SK-N-SH treated with all-trans-retinoic acid at 6 μM for 48 hours (cell line): ENCODE measurements around the gene RBM10.

Experiments used
- ATAC-seq: fragments of 200-7000 bp; cut with Tn5 transposase; 3 replicates; pipeline ENCODE4 v1.9.1; 2020; ENCODE audit warnings: mild to moderate bottlenecking, moderate library complexity
- ARNTL ChIP-seq: fragments of 450-650 bp; formaldehyde crosslinking; IDR thresholded peaks from 2 replicates; pipeline ENCODE4 v1.5.0; 2020; ENCODE audit warnings: low read depth, mild to moderate bottlenecking, moderate library complexity, borderline replicate concordance
- BACH2 ChIP-seq: fragments of 250-450 bp; sonication (Bioruptor Pico); IDR thresholded peaks from 2 replicates; pipeline ENCODE4 v1.9.0; 2021; ENCODE audit warnings: mild to moderate bottlenecking, borderline replicate concordance
- CSDC2 ChIP-seq: fragments of 250-450 bp; sonication (Bioruptor Pico); IDR thresholded peaks from 2 replicates; pipeline ENCODE4 v1.5.0; 2020; ENCODE audit warnings: mild to moderate bottlenecking, moderate library complexity
- CSRNP3 ChIP-seq: fragments of 250-450 bp; sonication (Bioruptor Pico); IDR thresholded peaks from 2 replicates; pipeline ENCODE4 v1.5.1; 2021; ENCODE audit warnings: mild to moderate bottlenecking, moderate library complexity
- ESRRG ChIP-seq: fragments of 250-450 bp; sonication (Bioruptor Pico); IDR thresholded peaks from 2 replicates; pipeline ENCODE4 v1.6.1; 2021; ENCODE audit warnings: mild to moderate bottlenecking
- GLIS3 ChIP-seq: fragments of 250-450 bp; sonication (Bioruptor Pico); IDR thresholded peaks from 2 replicates; pipeline ENCODE4 v1.5.0; 2020; ENCODE audit warnings: mild to moderate bottlenecking, moderate library complexity
- ISL1 ChIP-seq: fragments of 250-450 bp; sonication (Bioruptor Pico); IDR thresholded peaks from 2 replicates; pipeline ENCODE4 v2.1.2; 2022; ENCODE audit warnings: mild to moderate bottlenecking, moderate library complexity
- OSR1 ChIP-seq: fragments of 250-450 bp; sonication (Bioruptor Pico); IDR thresholded peaks from 2 replicates; pipeline ENCODE4 v1.8.0; 2022; ENCODE audit warnings: moderate library complexity, mild to moderate bottlenecking, inconsistent platforms
- PPARA ChIP-seq: fragments of 250-450 bp; sonication (Bioruptor Pico); IDR thresholded peaks from 2 replicates; pipeline ENCODE4 v1.5.0; 2020; ENCODE audit warnings: mild to moderate bottlenecking, borderline replicate concordance
- RARB ChIP-seq: fragments of 250-450 bp; sonication (Bioruptor Pico); IDR thresholded peaks from 2 replicates; pipeline ENCODE4 v1.8.0; 2021; ENCODE audit warnings: mild to moderate bottlenecking, moderate library complexity
- SNAI2 ChIP-seq: fragments of 250-450 bp; sonication (Bioruptor Pico); IDR thresholded peaks from 2 replicates; pipeline ENCODE4 v1.5.0; 2020; ENCODE audit warnings: mild to moderate bottlenecking, moderate library complexity
- TCF4 ChIP-seq: fragments of 250-450 bp; sonication (Bioruptor Pico); IDR thresholded peaks from 2 replicates; pipeline ENCODE4 v1.8.0; 2021; ENCODE audit warnings: mild to moderate bottlenecking, moderate library complexity, borderline replicate concordance
- TOX ChIP-seq: fragments of 250-450 bp; sonication (Bioruptor Pico); IDR thresholded peaks from 2 replicates; pipeline ENCODE4 v1.8.0; 2021; ENCODE audit warnings: mild to moderate bottlenecking, moderate library complexity, borderline replicate concordance
- ZC3H10 ChIP-seq: fragments of 250-450 bp; sonication (Bioruptor Pico); IDR thresholded peaks from 2 replicates; pipeline ENCODE4 v1.5.1; 2021; ENCODE audit warnings: mild to moderate bottlenecking, moderate library complexity
- ZFP3 ChIP-seq: fragments of 250-450 bp; sonication (Bioruptor Pico); IDR thresholded peaks from 2 replicates; pipeline ENCODE4 v1.5.0; 2020; ENCODE audit warnings: mild to moderate bottlenecking, moderate library complexity
- ZFP30 ChIP-seq: fragments of 450-650 bp; formaldehyde crosslinking; IDR thresholded peaks from 2 replicates; pipeline ENCODE4 v1.5.0; 2022; ENCODE audit warnings: mild to moderate bottlenecking, moderate library complexity
- ZNF565 ChIP-seq: fragments of 450-650 bp; formaldehyde crosslinking; conservative IDR thresholded peaks from 2 replicates; pipeline ENCODE4 v1.5.0; 2020; ENCODE audit warnings: low read depth, mild to moderate bottlenecking, moderate library complexity
- ZNF70 ChIP-seq: fragments of 450-650 bp; formaldehyde crosslinking; IDR thresholded peaks from 2 replicates; pipeline ENCODE4 v1.5.0; 2020; ENCODE audit warnings: mild to moderate bottlenecking, moderate library complexity
- ZNF8 ChIP-seq: fragments of 450-650 bp; formaldehyde crosslinking; IDR thresholded peaks from 2 replicates; pipeline ENCODE4 v1.5.0; 2020; ENCODE audit warnings: mild to moderate bottlenecking, moderate library complexity
- TF ChIP-seq, protein P1 (sequence below): fragments of 250-450 bp; sonication (Bioruptor Pico); IDR thresholded peaks from 2 replicates; pipeline ENCODE4 v1.8.0; 2021; ENCODE audit warnings: low read depth, mild to moderate bottlenecking, moderate library complexity, borderline replicate concordance
- TF ChIP-seq, protein P2 (sequence below): fragments of 250-450 bp; sonication (Bioruptor Pico); IDR thresholded peaks from 2 replicates; pipeline ENCODE4 v1.8.0; 2020; ENCODE audit warnings: mild to moderate bottlenecking, moderate library complexity, borderline replicate concordance
- TF ChIP-seq, protein P3 (sequence below): fragments of 250-450 bp; sonication (Bioruptor Pico); IDR thresholded peaks from 2 replicates; pipeline ENCODE4 v1.5.0; 2020; ENCODE audit warnings: mild to moderate bottlenecking, moderate library complexity
- TF ChIP-seq, protein P4 (sequence below): fragments of 250-450 bp; sonication (Bioruptor Pico); IDR thresholded peaks from 2 replicates; pipeline ENCODE4 v1.5.1; 2020; ENCODE audit warnings: low read depth, mild to moderate bottlenecking, moderate library complexity

RBM10 gene

GRCh38 chrX:47191331-47191730, 46.3 kb downstream of the RBM10 start:
- TF ChIP-seq, protein P1, sequence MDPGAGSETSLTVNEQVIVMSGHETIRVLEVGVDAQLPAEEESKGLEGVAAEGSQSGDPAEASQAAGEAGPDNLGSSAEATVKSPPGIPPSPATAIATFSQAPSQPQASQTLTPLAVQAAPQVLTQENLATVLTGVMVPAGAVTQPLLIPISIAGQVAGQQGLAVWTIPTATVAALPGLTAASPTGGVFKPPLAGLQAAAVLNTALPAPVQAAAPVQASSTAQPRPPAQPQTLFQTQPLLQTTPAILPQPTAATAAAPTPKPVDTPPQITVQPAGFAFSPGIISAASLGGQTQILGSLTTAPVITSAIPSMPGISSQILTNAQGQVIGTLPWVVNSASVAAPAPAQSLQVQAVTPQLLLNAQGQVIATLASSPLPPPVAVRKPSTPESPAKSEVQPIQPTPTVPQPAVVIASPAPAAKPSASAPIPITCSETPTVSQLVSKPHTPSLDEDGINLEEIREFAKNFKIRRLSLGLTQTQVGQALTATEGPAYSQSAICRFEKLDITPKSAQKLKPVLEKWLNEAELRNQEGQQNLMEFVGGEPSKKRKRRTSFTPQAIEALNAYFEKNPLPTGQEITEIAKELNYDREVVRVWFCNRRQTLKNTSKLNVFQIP (CRISPR knock-in tag) = no peak
- TF ChIP-seq ZC3H10 (no peak), BACH2 (CRISPR knock-in tag) (no peak), GLIS3 (CRISPR knock-in tag) (no peak), OSR1 (no peak), ZNF8 (no peak), TOX (no peak), SNAI2 (CRISPR knock-in tag) (no peak), ESRRG (CRISPR knock-in tag) (no peak), CSDC2 (CRISPR knock-in tag) (no peak), CSRNP3 (CRISPR knock-in tag) (no peak), RARB (CRISPR knock-in tag) (no peak)
- TF ChIP-seq, protein P2, sequence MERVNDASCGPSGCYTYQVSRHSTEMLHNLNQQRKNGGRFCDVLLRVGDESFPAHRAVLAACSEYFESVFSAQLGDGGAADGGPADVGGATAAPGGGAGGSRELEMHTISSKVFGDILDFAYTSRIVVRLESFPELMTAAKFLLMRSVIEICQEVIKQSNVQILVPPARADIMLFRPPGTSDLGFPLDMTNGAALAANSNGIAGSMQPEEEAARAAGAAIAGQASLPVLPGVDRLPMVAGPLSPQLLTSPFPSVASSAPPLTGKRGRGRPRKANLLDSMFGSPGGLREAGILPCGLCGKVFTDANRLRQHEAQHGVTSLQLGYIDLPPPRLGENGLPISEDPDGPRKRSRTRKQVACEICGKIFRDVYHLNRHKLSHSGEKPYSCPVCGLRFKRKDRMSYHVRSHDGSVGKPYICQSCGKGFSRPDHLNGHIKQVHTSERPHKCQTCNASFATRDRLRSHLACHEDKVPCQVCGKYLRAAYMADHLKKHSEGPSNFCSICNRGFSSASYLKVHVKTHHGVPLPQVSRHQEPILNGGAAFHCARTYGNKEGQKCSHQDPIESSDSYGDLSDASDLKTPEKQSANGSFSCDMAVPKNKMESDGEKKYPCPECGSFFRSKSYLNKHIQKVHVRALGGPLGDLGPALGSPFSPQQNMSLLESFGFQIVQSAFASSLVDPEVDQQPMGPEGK (CRISPR knock-in tag) = no peak
- TF ChIP-seq, protein P3, sequence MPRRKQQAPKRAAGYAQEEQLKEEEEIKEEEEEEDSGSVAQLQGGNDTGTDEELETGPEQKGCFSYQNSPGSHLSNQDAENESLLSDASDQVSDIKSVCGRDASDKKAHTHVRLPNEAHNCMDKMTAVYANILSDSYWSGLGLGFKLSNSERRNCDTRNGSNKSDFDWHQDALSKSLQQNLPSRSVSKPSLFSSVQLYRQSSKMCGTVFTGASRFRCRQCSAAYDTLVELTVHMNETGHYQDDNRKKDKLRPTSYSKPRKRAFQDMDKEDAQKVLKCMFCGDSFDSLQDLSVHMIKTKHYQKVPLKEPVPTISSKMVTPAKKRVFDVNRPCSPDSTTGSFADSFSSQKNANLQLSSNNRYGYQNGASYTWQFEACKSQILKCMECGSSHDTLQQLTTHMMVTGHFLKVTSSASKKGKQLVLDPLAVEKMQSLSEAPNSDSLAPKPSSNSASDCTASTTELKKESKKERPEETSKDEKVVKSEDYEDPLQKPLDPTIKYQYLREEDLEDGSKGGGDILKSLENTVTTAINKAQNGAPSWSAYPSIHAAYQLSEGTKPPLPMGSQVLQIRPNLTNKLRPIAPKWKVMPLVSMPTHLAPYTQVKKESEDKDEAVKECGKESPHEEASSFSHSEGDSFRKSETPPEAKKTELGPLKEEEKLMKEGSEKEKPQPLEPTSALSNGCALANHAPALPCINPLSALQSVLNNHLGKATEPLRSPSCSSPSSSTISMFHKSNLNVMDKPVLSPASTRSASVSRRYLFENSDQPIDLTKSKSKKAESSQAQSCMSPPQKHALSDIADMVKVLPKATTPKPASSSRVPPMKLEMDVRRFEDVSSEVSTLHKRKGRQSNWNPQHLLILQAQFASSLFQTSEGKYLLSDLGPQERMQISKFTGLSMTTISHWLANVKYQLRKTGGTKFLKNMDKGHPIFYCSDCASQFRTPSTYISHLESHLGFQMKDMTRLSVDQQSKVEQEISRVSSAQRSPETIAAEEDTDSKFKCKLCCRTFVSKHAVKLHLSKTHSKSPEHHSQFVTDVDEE (CRISPR knock-in tag) = no peak
- ATAC-seq = 0 out of 3 replicates have a peak, but pooled peaks have one; percentile 4

DNA sequence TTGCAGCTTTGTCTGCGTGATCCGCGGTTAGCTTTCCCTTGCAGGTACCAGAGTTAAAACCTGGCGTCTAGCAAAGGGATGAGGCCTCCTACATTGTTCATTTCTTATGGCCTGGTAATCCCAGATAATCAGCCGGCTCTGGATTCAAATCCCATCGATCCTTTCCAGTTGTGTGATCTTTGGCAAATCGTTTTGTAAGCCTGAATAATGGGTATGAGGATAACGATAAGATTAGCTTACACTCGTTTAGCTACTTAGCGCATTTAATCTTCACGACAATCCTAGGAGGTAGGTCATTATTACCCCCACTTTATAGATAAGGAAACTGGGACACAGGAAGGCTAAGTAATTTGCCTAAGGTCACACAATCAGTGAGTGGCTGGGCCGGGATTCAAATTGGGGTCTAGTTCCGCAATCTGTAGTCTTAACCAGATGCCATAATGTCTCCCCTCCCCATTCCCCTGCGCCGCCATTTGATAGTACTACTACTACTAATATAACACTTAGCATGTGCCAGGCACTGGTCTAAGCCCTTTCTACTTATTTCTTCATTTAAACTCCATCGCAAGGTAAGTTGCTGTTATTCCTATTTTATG, 46.9 kb downstream of the RBM10 start:
- ATAC-seq = no peak
- TF ChIP-seq TCF4 (CRISPR knock-in tag) (no peak), BACH2 (CRISPR knock-in tag) (no peak), SNAI2 (CRISPR knock-in tag) (no peak), CSDC2 (CRISPR knock-in tag) (no peak), GLIS3 (CRISPR knock-in tag) (no peak), ARNTL (CRISPR knock-in tag) (no peak), ZFP3 (CRISPR knock-in tag) (no peak), ZNF565 (CRISPR knock-in tag) (no peak), TOX (no peak), RARB (CRISPR knock-in tag) (no peak), CSRNP3 (CRISPR knock-in tag) (no peak), ZNF8 (no peak), ZC3H10 (no peak), ZFP30 (CRISPR knock-in tag) (no peak), ZNF70 (CRISPR knock-in tag) (no peak), PPARA (no peak), ISL1 (CRISPR knock-in tag) (no peak), OSR1 (no peak)
- TF ChIP-seq, protein P1 (CRISPR knock-in tag) = no peak
- TF ChIP-seq, protein P4, sequence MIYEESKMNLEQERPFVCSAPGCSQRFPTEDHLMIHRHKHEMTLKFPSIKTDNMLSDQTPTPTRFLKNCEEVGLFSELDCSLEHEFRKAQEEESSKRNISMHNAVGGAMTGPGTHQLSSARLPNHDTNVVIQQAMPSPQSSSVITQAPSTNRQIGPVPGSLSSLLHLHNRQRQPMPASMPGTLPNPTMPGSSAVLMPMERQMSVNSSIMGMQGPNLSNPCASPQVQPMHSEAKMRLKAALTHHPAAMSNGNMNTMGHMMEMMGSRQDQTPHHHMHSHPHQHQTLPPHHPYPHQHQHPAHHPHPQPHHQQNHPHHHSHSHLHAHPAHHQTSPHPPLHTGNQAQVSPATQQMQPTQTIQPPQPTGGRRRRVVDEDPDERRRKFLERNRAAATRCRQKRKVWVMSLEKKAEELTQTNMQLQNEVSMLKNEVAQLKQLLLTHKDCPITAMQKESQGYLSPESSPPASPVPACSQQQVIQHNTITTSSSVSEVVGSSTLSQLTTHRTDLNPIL (CRISPR knock-in tag) = no peak
